HepG2 (cell line): ENCODE measurements around the gene PSD. TPM values are rescaled to one million over a fixed set of nuclear protein-coding genes. Genes with fewer than 3 reads are reported as not detected.
A peak's percentile ranks its signal among the peaks of the same experiment; 100 is the strongest.

Experiments
- ATAC-seq: fragments of 200-7000 bp; cut with Tn5 transposase; 3 replicates; pipeline ENCODE4 v1.9.1; 2020; ENCODE audit warnings: mild to moderate bottlenecking, moderate library complexity
- BruUV-seq: library from RNA; stranded (reverse); fragments of 400-500 nt; replicated peaks from 2 replicates; lab custom pipeline; 2021; lab: Mats Ljungman, UMichigan
- CTCF ChIA-PET: fragments of 300-600 bp; formaldehyde crosslinking; extraction: SDS; loops from one replicate; lab custom pipeline; 2021; ENCODE audit warnings: low total read pairs, inconsistent platforms, low intra/inter-chr PET ratio; lab: Yijun Ruan, JAX
- POLR2A ChIA-PET: fragments of 350-600 bp; sonication (Branson Sonifier 250); formaldehyde crosslinking; loops from one replicate; lab custom pipeline; 2020; ENCODE audit warnings: antibody characterized with exemption, inconsistent platforms; lab: Yijun Ruan, JAX
- DNase-seq: peaks from one replicate; pipeline ENCODE4 v3.0.0-alpha.2; 2015; ENCODE audit warnings: low spot score
- FAIRE-seq: peaks from 3 replicates; lab custom pipeline; 2011; peaks lifted over from hg19 to GRCh38; lab: Jason Lieb, UNC
- H2AFZ ChIP-seq: one replicate; pipeline ENCODE4 v1.6.1; 2011; ENCODE audit warnings: low read length, inconsistent platforms
- H3K27ac ChIP-seq: fragments of 300-600 bp; 3 replicates; pipeline ENCODE4 v1.8.0; 2011; ENCODE audit warnings: mixed run types, mild to moderate bottlenecking, mixed read lengths, low read length, inconsistent platforms; ENCODE audit not compliant: insufficient read depth; ENCODE audit errors: extremely low read length
- H3K27me3 ChIP-seq, 2 experiments: fragments of 200-600 bp in 1 of 2; 2 replicates in 1 of 2; 3 replicates in 1 of 2; pipeline versions ENCODE4 v1.6.0 to v1.8.0; 2011; ENCODE audit warnings: low read length in 2 of 2, mild to moderate bottlenecking in 2 of 2, moderate library complexity in 2 of 2, inconsistent platforms in 1 of 2; ENCODE audit not compliant: insufficient read depth in 2 of 2, control insufficient read depth in 1 of 2
- H3K36me3 ChIP-seq, 2 experiments: fragments of 200-600 bp in 1 of 2; replicated peaks in 1 of 2; 2 replicates in 1 of 2; 3 replicates in 1 of 2; pipeline versions ENCODE4 v1.5.1 to v1.8.0; 2011; ENCODE audit warnings: low read length in 2 of 2, inconsistent platforms in 1 of 2; ENCODE audit not compliant: insufficient read depth in 2 of 2, control insufficient read depth in 1 of 2
- H3K4me1 ChIP-seq: 2 replicates; pipeline ENCODE4 v1.5.1; 2012; ENCODE audit warnings: low read length, inconsistent platforms; ENCODE audit not compliant: insufficient read depth
- H3K4me2 ChIP-seq: 2 replicates; pipeline ENCODE4 v1.6.0; 2011; ENCODE audit warnings: low read depth, low read length, inconsistent platforms
- H3K4me3 ChIP-seq, 3 experiments: fragments of 200-600 bp in 1 of 3; sonication (generic), shearing (Covaris generic) in 1 of 3; replicated peaks in 1 of 3; 2 replicates each; pipeline ENCODE4 v1.5.1; 2011 to 2016; ENCODE audit warnings: low read length in 3 of 3, inconsistent platforms in 2 of 3, low read depth in 2 of 3, mild to moderate bottlenecking in 2 of 3, control low read depth in 1 of 3, mixed read lengths in 1 of 3; ENCODE audit not compliant: insufficient read depth in 1 of 3
- H3K79me2 ChIP-seq: one replicate; pipeline ENCODE4 v1.6.1; 2011; ENCODE audit warnings: low read length, inconsistent platforms; ENCODE audit not compliant: insufficient read depth
- H3K9ac ChIP-seq: 2 replicates; pipeline ENCODE4 v1.6.0; 2011; ENCODE audit warnings: mild to moderate bottlenecking, low read depth, low read length, inconsistent platforms; ENCODE audit not compliant: insufficient read depth
- H3K9me3 ChIP-seq: 2 replicates; pipeline ENCODE4 v1.5.1; 2012; ENCODE audit warnings: mild to moderate bottlenecking, low read length
- H4K20me1 ChIP-seq: 2 replicates; pipeline ENCODE4 v1.6.0; 2011; ENCODE audit warnings: inconsistent platforms, mild to moderate bottlenecking, low read length, moderate library complexity; ENCODE audit not compliant: insufficient read depth
- ARNTL ChIP-seq: sonication (generic); formaldehyde crosslinking; IDR thresholded peaks from 2 replicates; pipeline ENCODE4 v1.4.0; 2020; ENCODE audit warnings: mild to moderate bottlenecking, missing genetic modification reagents
- ATAD3A ChIP-seq: sonication (generic); formaldehyde crosslinking; IDR thresholded peaks from 2 replicates; pipeline ENCODE4 v1.4.0; 2020; ENCODE audit warnings: missing genetic modification reagents
- BRD4 ChIP-seq: sonication (generic); formaldehyde crosslinking; IDR thresholded peaks from 2 replicates; pipeline ENCODE4 v1.4.0; 2020; ENCODE audit warnings: missing genetic modification reagents
- HCFC1 ChIP-seq: fragments of 150-350 bp; IDR thresholded peaks from 2 replicates; pipeline ENCODE4 v1.6.1; 2014; ENCODE audit warnings: low read depth, low read length
- HNRNPH1 ChIP-seq: fragments of 200-400 bp; formaldehyde crosslinking; optimal IDR thresholded peaks from 2 replicates; pipeline ENCODE3; 2017; ENCODE audit warnings: mild to moderate bottlenecking, low read depth, low read length
- IRF9 ChIP-seq: sonication (generic); formaldehyde crosslinking; IDR thresholded peaks from 2 replicates; pipeline ENCODE4 v1.8.0; 2022; ENCODE audit warnings: missing genetic modification reagents, mild to moderate bottlenecking, borderline replicate concordance
- MATR3 ChIP-seq: sonication (generic); formaldehyde crosslinking; IDR thresholded peaks from 2 replicates; pipeline ENCODE4 v1.4.0; 2020; ENCODE audit warnings: missing genetic modification reagents
- PAX8 ChIP-seq: sonication (generic); formaldehyde crosslinking; IDR thresholded peaks from 2 replicates; pipeline ENCODE4 v1.8.0; 2022; ENCODE audit warnings: mild to moderate bottlenecking, missing genetic modification reagents, borderline replicate concordance
- POLR2A ChIP-seq, 2 experiments: IDR thresholded peaks; 2 replicates each; pipeline ENCODE4 v1.6.1; 2011; ENCODE audit warnings: low read depth in 2 of 2, low read length in 2 of 2, mild to moderate bottlenecking in 1 of 2, moderate library complexity in 1 of 2; ENCODE audit not compliant: insufficient read depth in 1 of 2
- RBAK ChIP-seq: sonication (generic); formaldehyde crosslinking; IDR thresholded peaks from 2 replicates; pipeline ENCODE4 v1.5.1; 2020; ENCODE audit warnings: mild to moderate bottlenecking, missing genetic modification reagents
- RFX3 ChIP-seq: IDR thresholded peaks from 2 replicates; pipeline ENCODE4 v1.6.1; 2016; ENCODE audit warnings: missing biosample characterization, missing genetic modification reagents
- RXRB ChIP-seq: IDR thresholded peaks from 2 replicates; pipeline ENCODE4 v1.6.1; 2016; ENCODE audit warnings: borderline replicate concordance, missing genetic modification reagents, missing compliant biosample characterization
- TBL1XR1 ChIP-seq: fragments of 150-350 bp; IDR thresholded peaks from 2 replicates; pipeline ENCODE4 v1.6.1; 2014; ENCODE audit warnings: borderline replicate concordance, low read length; ENCODE audit not compliant: partially characterized antibody
- TGIF2 ChIP-seq: IDR thresholded peaks from 2 replicates; pipeline ENCODE4 v1.6.1; 2016; ENCODE audit warnings: control low read depth, missing compliant biosample characterization
- THRA ChIP-seq: sonication (generic); formaldehyde crosslinking; IDR thresholded peaks from 2 replicates; pipeline ENCODE4 v1.4.0; 2020; ENCODE audit warnings: missing genetic modification reagents, borderline replicate concordance
- ZBTB42 ChIP-seq: sonication (generic); formaldehyde crosslinking; IDR thresholded peaks from 2 replicates; pipeline ENCODE4 v1.5.0; 2020; ENCODE audit warnings: mild to moderate bottlenecking, missing genetic modification reagents
- ZEB1 ChIP-seq: IDR thresholded peaks from 2 replicates; pipeline ENCODE4 v1.6.1; 2012; ENCODE audit warnings: mild to moderate bottlenecking, low read depth, inconsistent platforms; ENCODE audit not compliant: insufficient replicate concordance
- ZFY ChIP-seq: sonication (generic); formaldehyde crosslinking; IDR thresholded peaks from 2 replicates; pipeline ENCODE4 v1.4.0; 2020; ENCODE audit warnings: missing genetic modification reagents
- ZMYM3 ChIP-seq: sonication (generic); formaldehyde crosslinking; IDR thresholded peaks from 2 replicates; pipeline ENCODE4 v1.5.1; 2020; ENCODE audit warnings: mild to moderate bottlenecking, missing genetic modification reagents
- ZNF317 ChIP-seq: sonication (generic); formaldehyde crosslinking; IDR thresholded peaks from 2 replicates; pipeline ENCODE4 v1.5.0; 2020; ENCODE audit warnings: mild to moderate bottlenecking, missing genetic modification reagents
- ZNF615 ChIP-seq: sonication (generic); formaldehyde crosslinking; IDR thresholded peaks from 2 replicates; pipeline ENCODE4 v1.5.0; 2020; ENCODE audit warnings: mild to moderate bottlenecking, missing genetic modification reagents, borderline replicate concordance
- ZNF629 ChIP-seq: sonication (generic); formaldehyde crosslinking; conservative IDR thresholded peaks from 2 replicates; pipeline ENCODE4 v1.5.0; 2020; ENCODE audit warnings: missing genetic modification reagents
- ZNF644 ChIP-seq: IDR thresholded peaks from 2 replicates; pipeline ENCODE4 v1.6.1; 2016; ENCODE audit warnings: low read depth
- ZNF782 ChIP-seq: sonication (generic); formaldehyde crosslinking; IDR thresholded peaks from 2 replicates; pipeline ENCODE4 v1.4.0; 2020; ENCODE audit warnings: missing genetic modification reagents, mild to moderate bottlenecking, borderline replicate concordance
- ZSCAN20 ChIP-seq: sonication (generic); formaldehyde crosslinking; IDR thresholded peaks from 2 replicates; pipeline ENCODE4 v1.4.0; 2020; ENCODE audit warnings: missing genetic modification reagents, mild to moderate bottlenecking, borderline replicate concordance
- whole genome bisulfite sequencing: methylation state at CpG from one replicate; pipeline ENCODE4 v1.1.6; 2017; ENCODE audit warnings: low lambda C conversion rate; 5-methylcytosine and 5-hydroxymethylcytosine counted together
- in situ Hi-C: cut with HindIII; loops from 2 replicates; pipeline ENCODE4 v1.10.0; 2017; ENCODE audit warnings: low pct_unique_long_range_greater_than_20kb; ENCODE audit not compliant: extremely low pct_ligation_motif_present
- intact Hi-C: fragments of 100-400 bp; cut with micrococcal nuclease; formaldehyde crosslinking; loops from one replicate; pipeline ENCODE4 v1.10.0; 2022; ENCODE audit not compliant: unreplicated experiment
- polyA plus RNA-seq, 8 experiments: library from polyadenylated mRNA; depleted of rRNA in 3 of 8; stranded (reverse) in 7 of 8; unstranded in 1 of 8; fragments of >200 nt; fragmentation: Illumina TruSeq in 4 of 8; extraction: Trizol in 4 of 8; gene quantifications; 2 replicates each; pipeline versions ENCODE4 v1.2.1 to v1.2.3, GENCODE V29; 2011 to 2016; ENCODE audit warnings: low read depth in 4 of 8, missing spikeins in 1 of 8, mixed read lengths in 1 of 8; ENCODE audit not compliant: insufficient read depth in 1 of 8
- total RNA-seq, 5 experiments: library from RNA; depleted of rRNA; stranded (reverse); fragments of >200 nt; fragmentation: Illumina TruSeq; extraction: Trizol; gene quantifications; 2 replicates each; pipeline ENCODE4 v1.2.3, GENCODE V29; 2016; ENCODE audit warnings: low read depth in 1 of 5

PSD gene
- total and polyA plus RNA-seq, 2 of the 13 experiments (the other 11 are each of a cell fraction or from before 2014, with no cell fraction given) = 0.35 to 0.58 TPM

- TF ChIP-seq ZNF782 (no peak), POLR2A (IDR thresholded peaks at IDR 0.05; ENCODE audit: insufficient read depth in 1 of 2, low read depth in 2 of 2, low read length in 2 of 2) (peak in 1 of 2 experiments; percentile 40; a peak in 1 of 4 replicates), ZNF317 (CRISPR knock-in tag) (0 out of 2 replicates have a peak, but pooled peaks have one; percentile 16), MATR3 (CRISPR knock-in tag) (no peak), ARNTL (no peak), TGIF2 (CRISPR knock-in tag) (no peak), IRF9 (CRISPR knock-in tag) (no peak), RXRB (CRISPR knock-in tag) (no peak), ZFY (peak; percentile 26; the same call in 1 of the 2 replicates)
Observed at GRCh38 chr10:102435529-102436233, 17.1 kb upstream of the PSD start (continued).

- no peaks in the 10 kb centered on the region for H4K20me1 ChIP-seq
- H3K79me2 ChIP-seq = peaks cover 5% of the 10 kb centered on the region
- ATAC-seq = peak; percentile 6
- H3K27me3 ChIP-seq = no peaks in the 10 kb centered on the region; a peak in 1 of 5 replicates
- H3K4me2 ChIP-seq = peak overlapping the region; percentile 97
- no peak for DNase-seq
- intact Hi-C loops (no loop called here), in situ Hi-C loops (no loop called here)
- H3K4me1 ChIP-seq = peaks cover 35% of the 10 kb centered on the region
- H3K4me3 ChIP-seq = peak overlapping the region; percentile 44 to 76 (median 75)
- 6% methylated on average over 5 of the region's 5 CpGs for WGBS
- FAIRE-seq = no peak
- ChIA-PET POLR2A (interaction anchor here (0.6 to 6.8 kb wide), 7 partner anchors 13 to 283 kb away, joined by 3 to 135 read pairs (median 3); partner anchors contain the start of genes C10orf95, FBXL15, NOLC1 and PSD), CTCF (no interaction called here)
- peak overlapping the region; percentile 72 for H3K27ac ChIP-seq
- BruUV-seq = no TSS peak
- H2AFZ ChIP-seq = no peak overlapping the region
- H3K36me3 ChIP-seq = no peaks in the 10 kb centered on the region
- peak overlapping the region; percentile 68 for H3K9ac ChIP-seq
- H3K9me3 ChIP-seq = no peaks in the 10 kb centered on the region
- TF ChIP-seq ZEB1 = peak; percentile 17
- no peak for TF ChIP-seq ATAD3A (CRISPR knock-in tag)
- no peak for TF ChIP-seq THRA (CRISPR knock-in tag)
- TF ChIP-seq ZMYM3 (CRISPR knock-in tag) = peak; percentile 14; the same call in 1 of the 2 replicates
- peak; percentile 90 for TF ChIP-seq ZNF629 (CRISPR knock-in tag)
- TF ChIP-seq ZNF644 (CRISPR knock-in tag) = no peak
- TF ChIP-seq RBAK (CRISPR knock-in tag) = no peak
- 0 out of 2 replicates have a peak, but pooled peaks have one; percentile 41 for TF ChIP-seq BRD4 (CRISPR knock-in tag)
- no peak for TF ChIP-seq ZBTB42 (CRISPR knock-in tag)
- no peak for TF ChIP-seq PAX8 (CRISPR knock-in tag)
- no peak for TF ChIP-seq TBL1XR1
- TF ChIP-seq ZSCAN20 (CRISPR knock-in tag) = no peak
- no peak for TF ChIP-seq RFX3 (CRISPR knock-in tag)
- no peak for TF ChIP-seq ZNF615 (CRISPR knock-in tag)
- no peak for TF ChIP-seq HNRNPH1
- TF ChIP-seq HCFC1 = no peak
Observed at GRCh38 chr10:102435133-102435497, 16.5 kb upstream of the PSD start.
